GM21381 (cell line): Measurements from ENCODE around the gene OR13A1.
"Not testable (repeated sequence)": the region's sequence is repeated elsewhere in the genome, so short reads cannot be mapped to it uniquely, and the experiment has no call there.

Source experiments
- ATAC-seq: cut with Tn5 transposase; IDR thresholded peaks from one replicate; pipeline ENCODE4 v1.9.1; 2021; ENCODE audit warnings: mild to moderate bottlenecking, moderate library complexity; ENCODE audit not compliant: unreplicated experiment

The OR13A1 gene

DNA sequence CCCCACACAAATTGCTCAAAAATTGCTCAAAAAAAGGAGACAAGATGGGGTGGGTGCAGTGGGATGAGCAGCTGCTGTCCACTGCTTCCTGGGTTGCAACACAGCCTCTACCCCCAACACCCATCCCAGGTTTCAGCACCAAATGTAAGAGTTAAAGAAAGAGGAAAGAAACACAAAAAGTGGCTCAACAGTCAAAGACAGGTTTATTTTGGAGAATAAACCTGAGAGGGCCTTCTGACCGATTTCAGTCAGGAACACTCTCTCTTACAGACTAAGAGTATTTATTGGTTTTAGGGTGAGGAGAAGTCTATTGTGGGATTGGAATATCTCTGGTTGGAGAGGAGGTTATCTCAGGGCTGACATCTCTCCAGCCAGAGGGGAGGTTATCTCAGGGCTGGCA, 28.4 kb downstream of the OR13A1 start:
- no peak for ATAC-seq

DNA sequence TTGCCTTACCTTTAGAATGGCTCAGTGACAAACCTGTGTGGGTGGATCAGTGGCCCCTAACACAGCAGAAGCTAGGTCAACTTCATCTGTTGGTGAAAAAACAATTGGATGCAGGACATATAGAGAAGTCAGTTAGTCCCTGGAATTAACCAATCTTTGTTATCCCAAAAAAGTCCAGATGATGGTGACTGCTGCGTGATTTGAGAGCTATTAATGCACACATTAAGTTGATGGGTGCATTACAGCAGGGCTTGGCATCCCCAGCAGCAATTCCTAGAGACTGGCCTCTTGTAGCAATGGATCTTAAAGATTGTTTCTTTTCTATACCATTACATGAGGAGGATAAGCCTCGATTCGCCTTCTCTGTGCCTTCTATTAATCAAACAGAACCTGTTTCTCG, 33.3 kb downstream of the OR13A1 start:
- ATAC-seq, result no peak

- ATAC-seq, result no peak
These were observed 35.2 kb downstream of the OR13A1 start for GRCh38 chr10:45280113-45280760.

DNA sequence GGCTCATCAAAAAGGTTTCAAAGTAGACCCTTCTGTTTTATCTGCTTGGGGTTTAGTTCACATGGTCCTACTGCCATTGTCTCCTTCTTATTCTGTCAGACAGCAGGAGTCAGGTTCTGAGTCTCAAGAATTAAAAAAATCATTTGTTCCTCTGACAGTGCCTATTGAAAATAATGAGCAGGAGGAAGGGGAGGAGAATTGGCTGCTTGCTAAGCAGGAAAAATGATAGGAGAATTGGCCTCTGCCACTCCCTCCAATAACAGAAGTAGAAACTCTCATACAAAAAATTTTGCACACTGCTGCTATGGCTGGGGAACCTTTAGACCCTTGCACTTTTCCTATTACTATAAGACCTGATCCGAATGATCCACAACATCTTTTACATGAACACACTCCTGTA, 35.7 kb downstream of the OR13A1 start:
- ATAC-seq, result no peak

DNA sequence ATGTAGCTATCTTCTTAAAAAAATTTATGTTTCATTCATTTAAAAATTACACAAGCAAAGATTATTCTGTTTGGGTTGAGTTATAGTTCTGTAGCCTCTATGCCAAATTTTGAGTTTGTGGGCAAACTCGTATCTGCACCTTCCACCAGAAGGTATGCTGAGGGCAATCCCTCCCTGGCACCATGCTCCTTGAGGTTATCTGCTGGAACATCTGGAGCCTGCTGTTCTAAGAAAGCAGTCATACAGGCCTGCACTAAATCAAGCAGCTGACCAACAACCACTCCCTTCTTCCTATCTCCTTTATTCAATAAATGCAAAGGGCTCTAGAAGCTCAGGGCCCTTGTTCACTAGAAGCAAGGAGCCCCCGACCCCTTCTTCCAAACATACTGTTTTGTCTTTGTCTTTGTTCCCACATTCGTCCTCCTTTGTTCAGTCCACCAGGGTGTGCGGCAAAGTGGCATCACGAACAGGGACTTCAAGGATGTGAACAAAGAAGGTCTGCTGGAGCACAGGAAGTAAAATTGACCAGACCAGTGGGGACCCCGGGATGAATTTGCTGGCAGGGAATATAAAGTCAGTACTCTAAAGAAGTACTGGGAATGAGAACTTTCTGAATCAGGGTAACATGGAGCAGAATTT, 36.4 kb downstream of the OR13A1 start:
- no peak for ATAC-seq

DNA sequence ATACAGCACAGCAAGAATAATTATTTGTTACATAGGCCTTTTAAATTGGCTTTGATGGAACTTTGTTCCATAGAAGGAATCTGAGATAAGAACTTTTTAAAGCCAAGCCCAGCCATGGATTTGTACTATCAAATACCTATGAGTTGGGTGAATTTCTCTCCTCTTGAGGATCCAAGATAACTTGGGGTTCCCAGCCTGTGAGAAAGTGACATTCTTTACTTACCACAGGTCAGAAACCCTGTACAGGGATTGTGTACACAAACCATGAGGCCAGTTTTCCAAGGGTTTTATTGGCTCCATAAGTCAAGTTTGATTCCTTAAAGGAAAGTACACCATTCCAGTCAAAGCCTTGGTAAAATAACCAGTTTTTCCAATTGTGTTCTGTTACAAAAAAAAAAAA, 39.3 kb downstream of the OR13A1 start:
- not testable (repeated sequence) for ATAC-seq

GRCh38 chr10:45274364-45274763, 41.0 kb downstream of the OR13A1 start:
- no peak for ATAC-seq

GRCh38 chr10:45267777-45268176, 47.6 kb downstream of the OR13A1 start:
- not testable (repeated sequence) for ATAC-seq

DNA sequence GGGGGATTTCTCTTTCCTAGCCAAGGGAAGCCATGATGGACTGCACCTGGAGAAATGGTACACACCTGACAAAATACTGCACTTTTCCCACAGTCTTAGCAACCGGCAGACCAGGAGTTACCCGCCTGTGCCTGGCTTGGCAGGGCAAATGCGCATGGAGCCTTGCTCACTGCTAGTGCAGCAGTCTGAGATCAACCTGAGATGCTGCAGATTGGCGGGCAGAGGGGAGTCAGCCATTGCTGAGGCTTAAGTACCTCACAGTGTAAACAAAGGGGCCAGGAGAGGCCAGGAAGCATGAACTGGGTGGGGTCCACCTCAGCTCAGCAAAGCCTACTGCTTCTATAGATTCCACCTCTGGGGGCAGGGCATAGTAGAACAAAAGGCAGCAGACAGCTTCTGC, 49.4 kb downstream of the OR13A1 start:
- ATAC-seq, result no peak

- no peak for ATAC-seq
These were observed 53.5 kb downstream of the OR13A1 start for GRCh38 chr10:45261946-45262345.

- ATAC-seq, result no peak
These were observed 54.1 kb downstream of the OR13A1 start for GRCh38 chr10:45261243-45261775.

DNA sequence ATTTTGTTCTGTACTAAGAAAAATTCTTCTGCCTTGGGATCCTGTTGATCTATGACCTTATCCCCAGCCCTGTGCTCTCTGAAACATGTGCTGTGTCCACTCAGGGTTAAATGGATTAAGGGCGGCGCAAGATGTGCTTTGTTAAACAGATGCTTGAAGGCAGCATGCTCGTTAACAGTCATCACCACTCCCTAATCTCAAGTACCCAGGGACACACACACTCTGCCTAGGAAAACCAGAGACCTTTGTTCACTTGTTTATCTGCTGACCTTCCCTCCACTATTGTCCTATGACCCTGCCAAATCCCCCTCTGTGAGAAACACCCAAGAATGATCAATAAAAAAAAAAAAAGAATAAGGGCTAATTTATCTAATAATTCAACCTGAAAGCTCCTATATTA, 54.8 kb downstream of the OR13A1 start:
- not testable (repeated sequence) for ATAC-seq

GRCh38 chr10:45259786-45260495, 55.5 kb downstream of the OR13A1 start:
- not testable (repeated sequence) for ATAC-seq

- no peak for ATAC-seq
These were observed 57.8 kb downstream of the OR13A1 start for GRCh38 chr10:45257600-45257999.

- ATAC-seq, result no peak
These were observed 59.2 kb downstream of the OR13A1 start for GRCh38 chr10:45256246-45256645.

DNA sequence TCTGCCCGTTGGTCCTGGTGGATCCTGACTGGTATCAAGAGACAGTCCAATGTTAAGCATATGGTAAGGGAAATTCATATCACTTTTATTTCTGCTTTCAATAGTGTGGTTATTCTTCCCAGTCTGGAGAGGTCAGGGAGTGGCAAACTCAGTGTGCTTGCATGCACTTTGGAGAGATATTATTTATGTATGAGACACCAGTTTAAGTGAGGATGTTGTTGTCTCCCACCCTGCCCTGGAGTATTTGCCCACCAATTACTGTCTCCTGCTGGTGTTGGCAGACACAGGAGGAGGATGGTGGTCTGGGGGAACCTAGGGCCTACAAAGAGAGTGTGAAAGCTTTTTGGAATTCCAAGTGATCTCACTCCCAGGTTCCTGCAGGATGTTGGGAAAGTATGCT, 59.7 kb downstream of the OR13A1 start:
- no peak for ATAC-seq

DNA sequence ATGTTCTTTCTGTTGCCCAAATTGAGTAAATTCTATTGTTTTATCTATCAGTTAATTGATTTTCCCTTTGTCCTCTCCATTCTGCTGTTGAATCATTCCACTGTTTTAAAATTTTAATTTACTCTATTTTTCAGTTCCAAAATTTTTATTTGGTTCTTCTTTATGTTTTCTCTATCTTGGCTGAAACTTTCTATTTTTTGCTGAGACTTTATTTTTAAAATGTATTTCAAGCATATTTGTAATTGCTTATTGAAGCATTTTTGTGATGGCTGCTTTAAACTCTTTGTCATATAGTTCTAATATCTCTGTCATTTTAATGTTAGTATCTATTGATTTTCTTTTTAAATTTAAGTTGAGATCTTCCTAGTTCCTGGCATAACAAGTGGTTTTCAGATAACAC, 60.5 kb downstream of the OR13A1 start:
- no peak for ATAC-seq

GRCh38 chr10:45253183-45253914, 62.1 kb downstream of the OR13A1 start:
- peak; percentile 45 for ATAC-seq
